PC-9 (cell line): ENCODE results near the gene RAB37. TPM values are rescaled to one million over a fixed set of nuclear protein-coding genes. Genes with fewer than 3 reads are reported as not detected.

Experiments used
- BruUV-seq: library from RNA; stranded (reverse); fragments of 400-500 nt; replicated peaks from 2 replicates; lab custom pipeline; 2021; lab: Mats Ljungman, UMichigan
- CTCF ChIA-PET: fragments of 300-600 bp; sonication (Branson Sonifier 250); formaldehyde crosslinking; loops from one replicate; lab custom pipeline; 2022; ENCODE audit warnings: antibody characterized with exemption; lab: Charles Lee
- POLR2A ChIA-PET: fragments of 300-600 bp; sonication (Branson Sonifier 250); formaldehyde crosslinking; loops from one replicate; lab custom pipeline; 2022; ENCODE audit warnings: antibody characterized with exemption; ENCODE audit not compliant: unreplicated experiment; lab: Charles Lee
- DNase-seq, 2 experiments: peaks; one replicate each; pipeline versions ENCODE4 v3.0.0 to v3.0.0-alpha.2; 2015 to 2022; ENCODE audit warnings: mixed read lengths in 1 of 2
- H2AFZ ChIP-seq: fragments of 200-600 bp; sonication (generic); 2 replicates; pipeline ENCODE4 v1.8.1; 2017; ENCODE audit warnings: antibody characterized with exemption
- H3F3A ChIP-seq: fragments of 200-600 bp; sonication (generic); 2 replicates; pipeline ENCODE4 v1.8.1; 2017; ENCODE audit warnings: antibody characterized with exemption, mild to moderate bottlenecking, low read depth; ENCODE audit not compliant: insufficient read depth
- H3K27ac ChIP-seq: fragments of 200-600 bp; sonication (generic); 2 replicates; pipeline ENCODE4 v1.6.1; 2016; ENCODE audit warnings: mixed run types
- H3K27me3 ChIP-seq: fragments of 200-600 bp; sonication (generic); 2 replicates; pipeline ENCODE4 v1.6.1; 2016; ENCODE audit warnings: low read depth, mixed run types; ENCODE audit not compliant: insufficient read depth
- H3K36me3 ChIP-seq: fragments of 200-600 bp; sonication (generic); 2 replicates; pipeline ENCODE4 v1.6.1; 2016; ENCODE audit warnings: low read depth, mixed run types
- H3K4me1 ChIP-seq: fragments of 200-600 bp; sonication (generic); replicated peaks from 2 replicates; pipeline ENCODE4 v1.6.1; 2016; ENCODE audit warnings: mixed run types; ENCODE audit not compliant: insufficient read depth
- H3K4me2 ChIP-seq: fragments of 200-600 bp; sonication (generic); 2 replicates; pipeline ENCODE4 v1.6.1; 2017; ENCODE audit warnings: mixed run types
- H3K4me3 ChIP-seq: fragments of 200-600 bp; sonication (generic); 2 replicates; pipeline ENCODE4 v1.6.1; 2016; ENCODE audit warnings: mixed run types
- H3K79me2 ChIP-seq: fragments of 200-600 bp; sonication (generic); 2 replicates; pipeline ENCODE4 v1.6.1; 2017; ENCODE audit warnings: low read depth, mixed run types
- H3K9me2 ChIP-seq: fragments of 200-600 bp; sonication (generic); 2 replicates; pipeline ENCODE4 v1.8.1; 2017; ENCODE audit warnings: mild to moderate bottlenecking; ENCODE audit not compliant: insufficient read depth
- H3K9me3 ChIP-seq: fragments of 200-600 bp; sonication (generic); 2 replicates; pipeline ENCODE4 v1.8.1; 2016; ENCODE audit warnings: low read depth; ENCODE audit not compliant: insufficient read depth
- H4K20me1 ChIP-seq: fragments of 200-600 bp; sonication (generic); 2 replicates; pipeline ENCODE4 v1.8.1; 2017; ENCODE audit not compliant: insufficient read depth
- CTCF ChIP-seq: fragments of 200-600 bp; sonication (generic); conservative IDR thresholded peaks from 2 replicates; pipeline ENCODE4 v1.6.1; 2017; ENCODE audit warnings: mixed run types, antibody characterized with exemption, mild to moderate bottlenecking, moderate library complexity
- EZH2 ChIP-seq: fragments of 200-600 bp; sonication (generic); IDR thresholded peaks from 2 replicates; pipeline ENCODE4 v1.8.0; 2017; ENCODE audit warnings: antibody characterized with exemption, low read depth
- intact Hi-C: fragments of 100-400 bp; cut with micrococcal nuclease; formaldehyde crosslinking; loops from one replicate; pipeline ENCODE4 v1.10.0; 2022; ENCODE audit not compliant: unreplicated experiment
- total RNA-seq: library from RNA; stranded (reverse); gene quantifications from 2 replicates; pipeline ENCODE4 v1.2.3, GENCODE V29; 2021

The RAB37 gene
- total RNA-seq, 1 experiment from 2014 or later, result not detected

- H3K9me2 ChIP-seq, result no peaks in the 10 kb centered on the region
- no peaks in the 10 kb centered on the region for H3K36me3 ChIP-seq
- intact Hi-C loops, result no loop called here
- no peak overlapping the region for H3K4me2 ChIP-seq
- TF ChIP-seq CTCF (no peak), EZH2 (no peak)
- H3K9me3 ChIP-seq, result no peaks in the 10 kb centered on the region
- no peaks in the 10 kb centered on the region for H4K20me1 ChIP-seq
- peaks cover 46% of the 10 kb centered on the region; the same call in 1 of the 2 replicates for H3K27me3 ChIP-seq
- H3F3A ChIP-seq, result peaks cover 14% of the 10 kb centered on the region
- no peaks in the 10 kb centered on the region for H3K4me1 ChIP-seq
- ChIA-PET CTCF (no interaction called here), POLR2A (no interaction called here)
- no peak overlapping the region for H2AFZ ChIP-seq
- H3K27ac ChIP-seq, result no peak overlapping the region
- no peaks in the 10 kb centered on the region for H3K79me2 ChIP-seq
- DNase-seq, result no peak
- BruUV-seq, result no TSS peak
- no peak overlapping the region for H3K4me3 ChIP-seq
Observed at GRCh38 chr17:74728033-74728701, 8.9 kb upstream of the RAB37 start.

- Histone ChIP-seq H3K4me3 (no peak overlapping the region), H3K36me3 (no peaks in the 10 kb centered on the region), H3F3A (peaks cover 14% of the 10 kb centered on the region), H3K27ac (no peak overlapping the region), H3K27me3 (peaks cover 42% of the 10 kb centered on the region; the same call in 1 of the 2 replicates), H3K4me1 (no peaks in the 10 kb centered on the region), H2AFZ (no peak overlapping the region), H3K4me2 (no peak overlapping the region), H3K9me2 (no peaks in the 10 kb centered on the region), H4K20me1 (no peaks in the 10 kb centered on the region), H3K79me2 (no peaks in the 10 kb centered on the region), H3K9me3 (no peaks in the 10 kb centered on the region)
- CTCF ChIA-PET, result no interaction called here
- TF ChIP-seq EZH2, result no peak
- no peak for TF ChIP-seq CTCF
- no TSS peak for BruUV-seq
- DNase-seq, result no peak
- intact Hi-C loops, result no loop called here
- POLR2A ChIA-PET, result no interaction called here
Observed at GRCh38 chr17:74728702-74729075, 8.4 kb upstream of the RAB37 start.

GRCh38 chr17:74729368-74729767, 7.7 kb upstream of the RAB37 start:
- H3F3A ChIP-seq, result peaks cover 14% of the 10 kb centered on the region
- peaks cover 42% of the 10 kb centered on the region; the same call in 1 of the 2 replicates for H3K27me3 ChIP-seq
- H3K4me2 ChIP-seq, result no peak overlapping the region
- no TSS peak for BruUV-seq
- no peaks in the 10 kb centered on the region for H3K9me2 ChIP-seq
- no peak for DNase-seq
- POLR2A ChIA-PET, result no interaction called here
- H2AFZ ChIP-seq, result no peak overlapping the region
- no peaks in the 10 kb centered on the region for H3K4me1 ChIP-seq
- no peak overlapping the region for H3K4me3 ChIP-seq
- no peaks in the 10 kb centered on the region for H3K79me2 ChIP-seq
- no peak overlapping the region for H3K27ac ChIP-seq
- TF ChIP-seq EZH2 (no peak), CTCF (no peak)
- CTCF ChIA-PET, result no interaction called here
- intact Hi-C loops, result no loop called here
- H4K20me1 ChIP-seq, result no peaks in the 10 kb centered on the region
- no peaks in the 10 kb centered on the region for H3K36me3 ChIP-seq
- H3K9me3 ChIP-seq, result no peaks in the 10 kb centered on the region
